GM15510 (cell line): Measurements from ENCODE around the gene GPD1L.

ENCODE experiments used
- POLR2A ChIP-seq: IDR thresholded peaks from 3 replicates; pipeline ENCODE4 v1.6.1; 2011; ENCODE audit warnings: borderline replicate concordance; ENCODE audit not compliant: insufficient read length; ENCODE audit errors: extremely low read depth

GPD1L gene

GRCh38 chr3:32125012-32125411, 18.6 kb downstream of the GPD1L start:
- TF ChIP-seq POLR2A: no peak

GRCh38 chr3:32126305-32127015, 20.0 kb downstream of the GPD1L start:
- no peak for TF ChIP-seq POLR2A

GRCh38 chr3:32127219-32127826, 20.9 kb downstream of the GPD1L start:
- TF ChIP-seq POLR2A: no peak

- TF ChIP-seq POLR2A: no peak
Measured at GRCh38 chr3:32128936-32129335, 22.5 kb downstream of the GPD1L start.

GRCh38 chr3:32129832-32130231, 23.4 kb downstream of the GPD1L start:
- TF ChIP-seq POLR2A: no peak

GRCh38 chr3:32132121-32132520, 25.7 kb downstream of the GPD1L start:
- TF ChIP-seq POLR2A: no peak

- TF ChIP-seq POLR2A: no peak
Measured at GRCh38 chr3:32132706-32133105, 26.3 kb downstream of the GPD1L start.

- TF ChIP-seq POLR2A: no peak
Measured at GRCh38 chr3:32136703-32137102, 30.3 kb downstream of the GPD1L start.

- no peak for TF ChIP-seq POLR2A
Measured at GRCh38 chr3:32137870-32138269, 31.4 kb downstream of the GPD1L start.

GRCh38 chr3:32138545-32139104, 32.2 kb downstream of the GPD1L start:
- TF ChIP-seq POLR2A: no peak

- no peak for TF ChIP-seq POLR2A
Measured at GRCh38 chr3:32140943-32141342, 34.5 kb downstream of the GPD1L start.

- TF ChIP-seq POLR2A: no peak
Measured at GRCh38 chr3:32143849-32144757, 37.7 kb downstream of the GPD1L start.

- no peak for TF ChIP-seq POLR2A
Measured at GRCh38 chr3:32146746-32147211, 40.4 kb downstream of the GPD1L start.

- no peak for TF ChIP-seq POLR2A
Measured at GRCh38 chr3:32147509-32147908, 41.1 kb downstream of the GPD1L start.

- no peak for TF ChIP-seq POLR2A
Measured at GRCh38 chr3:32147933-32148332, 41.5 kb downstream of the GPD1L start.
